T-helper 2 cell treated with Interferon-gamma antibody and Interleukin-4, amounts not matched to agents 5 μg/mL and 100 μg/mL, for 36 hours (primary cell): Measurements from ENCODE around the gene RNU7-1.

Experiments used
- DNase-seq: peaks from one replicate; pipeline ENCODE4 v3.0.0; 2021; ENCODE audit warnings: low spot score
- H3K27ac Mint-ChIP-seq: one replicate; pipeline ENCODE4 v1.8.0; 2021; ENCODE audit warnings: mild to moderate bottlenecking, mixed read lengths
- H3K27me3 Mint-ChIP-seq: one replicate; pipeline ENCODE4 v1.8.0; 2021; ENCODE audit warnings: low read depth, mixed read lengths
- H3K36me3 Mint-ChIP-seq: one replicate; pipeline ENCODE4 v1.8.0; 2021; ENCODE audit warnings: low read depth, mixed read lengths
- H3K4me1 Mint-ChIP-seq: one replicate; pipeline ENCODE4 v1.8.0; 2021; ENCODE audit warnings: low read depth, mixed read lengths
- H3K4me3 Mint-ChIP-seq: one replicate; pipeline ENCODE4 v1.8.0; 2022; ENCODE audit warnings: mild to moderate bottlenecking, moderate library complexity, mixed read lengths
- H3K9me3 Mint-ChIP-seq: one replicate; pipeline ENCODE4 v1.8.0; 2021; ENCODE audit warnings: mixed read lengths

RNU7-1 gene

GRCh38 chr12:6925540-6926279 is 17.9 kb upstream of the RNU7-1 start:
- Mint-ChIP-seq H3K27me3 (no peaks in the 10 kb centered on the region), H3K36me3 (peaks cover 25% of the 10 kb centered on the region), H3K4me3 (peak overlapping the region; percentile 85), H3K27ac (no peak overlapping the region), H3K4me1 (peaks cover 37% of the 10 kb centered on the region), H3K9me3 (no peaks in the 10 kb centered on the region)
- DNase-seq: no peak

GRCh38 chr12:6927379-6928021 is 16.1 kb upstream of the RNU7-1 start, which contains the start of gene ATN1:
TSS of gene ATN1 (plus strand) at chr12:6927959. CDS start at chr12:6934002, 6,043 bp downstream.
- H3K9me3 Mint-ChIP-seq: no peaks in the 10 kb centered on the region

GRCh38 chr12:6928022-6928702 is 15.5 kb upstream of the RNU7-1 start:
- DNase-seq: no peak
- H3K27ac Mint-ChIP-seq: peak overlapping the region; percentile 86
- H3K4me1 Mint-ChIP-seq: peaks cover 54% of the 10 kb centered on the region
- peak overlapping the region; percentile 90 for H3K4me3 Mint-ChIP-seq
- no peaks in the 10 kb centered on the region for H3K9me3 Mint-ChIP-seq
- H3K36me3 Mint-ChIP-seq: peaks cover 6% of the 10 kb centered on the region
- no peaks in the 10 kb centered on the region for H3K27me3 Mint-ChIP-seq

More at GRCh38 chr12:6927379-6928021, 16.1 kb upstream of the RNU7-1 start, which contains the start of gene ATN1:
- Mint-ChIP-seq H3K4me1 (peaks cover 49% of the 10 kb centered on the region), H3K36me3 (peaks cover 12% of the 10 kb centered on the region), H3K27me3 (no peaks in the 10 kb centered on the region), H3K27ac (peak within 1 kb of the TSS; percentile 87), H3K4me3 (peak within 1 kb of the TSS; percentile 90)
- peak; percentile 37 for DNase-seq

GRCh38 chr12:6928703-6929407 is 14.8 kb upstream of the RNU7-1 start:
- no peaks in the 10 kb centered on the region for H3K27me3 Mint-ChIP-seq
- H3K36me3 Mint-ChIP-seq: peaks cover 8% of the 10 kb centered on the region
- DNase-seq: no peak
- peak overlapping the region; percentile 86 for H3K27ac Mint-ChIP-seq
- H3K9me3 Mint-ChIP-seq: no peaks in the 10 kb centered on the region
- peak overlapping the region; percentile 90 for H3K4me3 Mint-ChIP-seq
- peaks cover 60% of the 10 kb centered on the region for H3K4me1 Mint-ChIP-seq

- Mint-ChIP-seq H3K4me3 (peak overlapping the region; percentile 90), H3K27ac (peak overlapping the region; percentile 82), H3K36me3 (peaks cover 15% of the 10 kb centered on the region), H3K27me3 (no peaks in the 10 kb centered on the region), H3K9me3 (no peaks in the 10 kb centered on the region), H3K4me1 (peaks cover 59% of the 10 kb centered on the region)
- DNase-seq: no peak
Observed at GRCh38 chr12:6929466-6930452, 13.9 kb upstream of the RNU7-1 start.

- Mint-ChIP-seq H3K36me3 (peaks cover 34% of the 10 kb centered on the region), H3K27ac (peak overlapping the region; percentile 88), H3K4me1 (peaks cover 66% of the 10 kb centered on the region), H3K4me3 (peak overlapping the region; percentile 38), H3K9me3 (no peaks in the 10 kb centered on the region), H3K27me3 (no peaks in the 10 kb centered on the region)
- no peak for DNase-seq
Observed at GRCh38 chr12:6932766-6933165, 10.8 kb upstream of the RNU7-1 start.

GRCh38 chr12:6934110-6934509 is 9.5 kb upstream of the RNU7-1 start:
- peaks cover 33% of the 10 kb centered on the region for H3K36me3 Mint-ChIP-seq
- H3K27me3 Mint-ChIP-seq: no peaks in the 10 kb centered on the region
- H3K4me1 Mint-ChIP-seq: peaks cover 63% of the 10 kb centered on the region
- H3K9me3 Mint-ChIP-seq: no peaks in the 10 kb centered on the region
- peak overlapping the region; percentile 79 for H3K27ac Mint-ChIP-seq
- no peak overlapping the region for H3K4me3 Mint-ChIP-seq
- no peak for DNase-seq

GRCh38 chr12:6935371-6936193 is 8.0 kb upstream of the RNU7-1 start:
- H3K27me3 Mint-ChIP-seq: no peaks in the 10 kb centered on the region
- DNase-seq: no peak
- peak overlapping the region; percentile 85 for H3K4me3 Mint-ChIP-seq
- H3K9me3 Mint-ChIP-seq: no peaks in the 10 kb centered on the region
- H3K27ac Mint-ChIP-seq: peak overlapping the region; percentile 98
- H3K4me1 Mint-ChIP-seq: peaks cover 54% of the 10 kb centered on the region
- H3K36me3 Mint-ChIP-seq: peaks cover 35% of the 10 kb centered on the region

- H3K4me1 Mint-ChIP-seq: peaks cover 49% of the 10 kb centered on the region
- H3K36me3 Mint-ChIP-seq: peaks cover 34% of the 10 kb centered on the region
- peak overlapping the region; percentile 98 for H3K27ac Mint-ChIP-seq
- no peaks in the 10 kb centered on the region for H3K9me3 Mint-ChIP-seq
- H3K27me3 Mint-ChIP-seq: no peaks in the 10 kb centered on the region
- peak overlapping the region; percentile 85 for H3K4me3 Mint-ChIP-seq
- no peak for DNase-seq
Observed at GRCh38 chr12:6936194-6936635, 7.4 kb upstream of the RNU7-1 start.

- no peaks in the 10 kb centered on the region for H3K9me3 Mint-ChIP-seq
- peaks cover 34% of the 10 kb centered on the region for H3K36me3 Mint-ChIP-seq
- no peaks in the 10 kb centered on the region for H3K27me3 Mint-ChIP-seq
- peak overlapping the region; percentile 98 for H3K27ac Mint-ChIP-seq
- H3K4me3 Mint-ChIP-seq: peak overlapping the region; percentile 85
- peaks cover 49% of the 10 kb centered on the region for H3K4me1 Mint-ChIP-seq
- DNase-seq: peak; percentile 62
Observed at GRCh38 chr12:6936636-6937480, 6.8 kb upstream of the RNU7-1 start.

- Mint-ChIP-seq H3K27ac (peak overlapping the region; percentile 98), H3K9me3 (no peaks in the 10 kb centered on the region), H3K4me1 (peaks cover 44% of the 10 kb centered on the region), H3K27me3 (no peaks in the 10 kb centered on the region), H3K4me3 (peak overlapping the region; percentile 85), H3K36me3 (peaks cover 34% of the 10 kb centered on the region)
- peak; percentile 92 for DNase-seq
Observed at GRCh38 chr12:6937481-6938352, 5.9 kb upstream of the RNU7-1 start.
